CD4-positive, alpha-beta T cell (primary cell): Measurements from ENCODE around the gene FCHSD2. TPM values are rescaled to one million over a fixed set of nuclear protein-coding genes. Genes with fewer than 3 reads are reported as not detected.
A peak's percentile ranks its signal among the peaks of the same experiment; 100 is the strongest.

Experiments used
- ATAC-seq: fragments of 200-7000 bp; cut with Tn5 transposase; one replicate; pipeline ENCODE4 v1.10.0; 2022; ENCODE audit warnings: mild to moderate bottlenecking; ENCODE audit not compliant: poor library complexity
- CTCF ChIA-PET: fragments of 350-600 bp; sonication (Branson Sonifier 250); formaldehyde crosslinking; loops from one replicate; lab custom pipeline; 2021; ENCODE audit warnings: antibody characterized with exemption, inconsistent platforms; lab: Charles Lee
- POLR2A ChIA-PET: fragments of 350-600 bp; sonication (Branson Sonifier 250); formaldehyde crosslinking; loops from one replicate; lab custom pipeline; 2021; ENCODE audit warnings: antibody characterized with exemption, inconsistent platforms; lab: Charles Lee
- DNase-seq, 14 experiments: peaks; one replicate each; pipeline ENCODE4 v3.0.0-alpha.2; 2013 to 2020; ENCODE audit warnings: mixed read lengths in 2 of 14
- H3K27ac ChIP-seq, 2 donors: one replicate each; pipeline versions ENCODE4 v1.5.1 to v1.7.0; 2013; ENCODE audit warnings: low read length in 2 of 2, low read depth in 1 of 2, mild to moderate bottlenecking in 1 of 2
- H3K27me3 ChIP-seq, 2 experiments: 1 replicate in 1 of 2; 2 replicates in 1 of 2; pipeline versions ENCODE4 v1.6.1 to v1.7.0; 2013; ENCODE audit warnings: low read length in 2 of 2, control low read depth in 1 of 2, mild to moderate bottlenecking in 1 of 2, moderate library complexity in 1 of 2; ENCODE audit not compliant: insufficient read depth in 2 of 2, control insufficient read depth in 1 of 2
- H3K36me3 ChIP-seq: one replicate; pipeline ENCODE4 v1.6.1; 2013; ENCODE audit warnings: low read length, control low read depth; ENCODE audit not compliant: insufficient read depth
- H3K4me1 ChIP-seq: one replicate; pipeline ENCODE4 v1.6.1; 2013; ENCODE audit warnings: low read length, control low read depth; ENCODE audit not compliant: insufficient read depth
- H3K4me3 ChIP-seq: one replicate; pipeline ENCODE4 v1.5.1; 2013; ENCODE audit warnings: mild to moderate bottlenecking, low read length, moderate library complexity
- H3K9me3 ChIP-seq, 2 experiments: 1 replicate in 1 of 2; 2 replicates in 1 of 2; pipeline versions ENCODE4 v1.6.1 to v1.7.0; 2013; ENCODE audit warnings: low read length in 2 of 2, mild to moderate bottlenecking in 2 of 2, control low read depth in 1 of 2, moderate library complexity in 1 of 2; ENCODE audit not compliant: control insufficient read depth in 1 of 2, insufficient read depth in 1 of 2
- H3K27ac Mint-ChIP-seq: one replicate; pipeline ENCODE4 v1.8.0; 2020; ENCODE audit warnings: mixed read lengths
- H3K27me3 Mint-ChIP-seq: one replicate; pipeline ENCODE4 v1.8.0; 2021; ENCODE audit warnings: mixed read lengths
- H3K36me3 Mint-ChIP-seq: one replicate; pipeline ENCODE4 v1.8.0; 2021; ENCODE audit warnings: low read depth, mixed read lengths
- H3K4me1 Mint-ChIP-seq: one replicate; pipeline ENCODE4 v1.8.0; 2021; ENCODE audit warnings: low read depth, mixed read lengths
- H3K4me3 Mint-ChIP-seq: one replicate; pipeline ENCODE4 v1.8.0; 2020; ENCODE audit warnings: mild to moderate bottlenecking, mixed read lengths
- H3K9me3 Mint-ChIP-seq: one replicate; pipeline ENCODE4 v1.8.0; 2020; ENCODE audit warnings: mixed read lengths
- intact Hi-C, 2 experiments: fragments of 100-400 bp; cut with DNase I in 1 of 2; cut with micrococcal nuclease in 1 of 2; formaldehyde crosslinking; loops; one replicate each; pipeline versions ENCODE4 v1.15.1 to v1.9.0; 2023 to 2025; cut with DNase I, micrococcal nuclease
- total RNA-seq, 174 experiments: library from RNA in 2 of 174; stranded (reverse) in 2 of 174; gene quantifications; one replicate each; pipeline ENCODE4 v1.2.3 and lab custom pipeline; 2021 to 2026
- TF ChIP-seq, protein P1 (sequence below): fragments of 200-600 bp; IDR thresholded peaks from one replicate; pipeline ENCODE4 v1.8.0; 2022; ENCODE audit warnings: antibody characterized with exemption, mild to moderate bottlenecking

FCHSD2 gene
- total RNA-seq, 2 experiments from 2014 or later = 48.6 to 50.7 TPM

DNA sequence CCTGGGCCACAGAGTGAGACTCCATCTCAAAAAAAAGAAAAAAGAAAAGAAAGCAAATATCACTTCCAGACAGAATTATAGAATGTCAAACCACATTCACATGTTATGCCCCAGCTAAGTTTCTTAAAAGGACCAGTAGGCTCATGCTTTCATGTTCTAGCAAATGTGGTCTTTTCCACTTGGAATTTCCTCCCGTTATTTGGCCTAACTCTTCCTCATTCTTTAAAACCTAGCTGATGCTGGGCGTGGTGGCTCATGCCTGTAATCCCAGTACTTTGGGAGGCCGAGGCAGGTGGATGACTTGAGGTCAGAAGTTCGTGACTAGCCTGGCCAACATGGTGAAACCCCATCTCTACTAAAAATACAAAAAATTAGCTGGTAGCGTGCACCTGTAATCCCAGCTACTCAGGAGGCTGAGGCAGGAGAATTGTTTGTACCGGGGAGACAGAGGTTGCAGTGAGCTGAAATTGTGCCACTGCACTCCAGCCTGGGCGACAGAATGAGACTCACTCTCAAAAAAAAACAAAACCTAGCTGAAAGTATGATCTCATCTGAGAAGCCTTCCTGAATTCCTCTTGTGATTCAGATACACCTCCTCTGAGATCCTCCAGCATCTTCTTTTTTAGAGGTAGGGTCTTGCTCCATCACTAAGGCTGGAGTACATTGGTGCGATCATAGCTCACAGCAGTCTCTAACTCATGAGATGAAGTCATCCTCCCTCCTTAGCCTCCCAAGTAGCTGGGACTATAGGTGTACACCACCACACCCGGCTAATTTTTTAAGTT, 50.4 kb downstream of the FCHSD2 start:
- Mint-ChIP-seq H3K4me3 (no peak overlapping the region), H3K27ac (no peak overlapping the region), H3K27me3 (no peaks in the 10 kb centered on the region), H3K36me3 (peaks cover 25% of the 10 kb centered on the region), H3K9me3 (no peaks in the 10 kb centered on the region), H3K4me1 (peaks cover 40% of the 10 kb centered on the region)
- ChIA-PET CTCF (no interaction called here), POLR2A (no interaction called here)
- Histone ChIP-seq H3K36me3 (no peaks in the 10 kb centered on the region), H3K9me3 (no peaks in the 10 kb centered on the region), H3K27ac (no peak overlapping the region), H3K4me3 (no peak overlapping the region), H3K27me3 (no peaks in the 10 kb centered on the region), H3K4me1 (no peaks in the 10 kb centered on the region)
- TF ChIP-seq, protein P1, sequence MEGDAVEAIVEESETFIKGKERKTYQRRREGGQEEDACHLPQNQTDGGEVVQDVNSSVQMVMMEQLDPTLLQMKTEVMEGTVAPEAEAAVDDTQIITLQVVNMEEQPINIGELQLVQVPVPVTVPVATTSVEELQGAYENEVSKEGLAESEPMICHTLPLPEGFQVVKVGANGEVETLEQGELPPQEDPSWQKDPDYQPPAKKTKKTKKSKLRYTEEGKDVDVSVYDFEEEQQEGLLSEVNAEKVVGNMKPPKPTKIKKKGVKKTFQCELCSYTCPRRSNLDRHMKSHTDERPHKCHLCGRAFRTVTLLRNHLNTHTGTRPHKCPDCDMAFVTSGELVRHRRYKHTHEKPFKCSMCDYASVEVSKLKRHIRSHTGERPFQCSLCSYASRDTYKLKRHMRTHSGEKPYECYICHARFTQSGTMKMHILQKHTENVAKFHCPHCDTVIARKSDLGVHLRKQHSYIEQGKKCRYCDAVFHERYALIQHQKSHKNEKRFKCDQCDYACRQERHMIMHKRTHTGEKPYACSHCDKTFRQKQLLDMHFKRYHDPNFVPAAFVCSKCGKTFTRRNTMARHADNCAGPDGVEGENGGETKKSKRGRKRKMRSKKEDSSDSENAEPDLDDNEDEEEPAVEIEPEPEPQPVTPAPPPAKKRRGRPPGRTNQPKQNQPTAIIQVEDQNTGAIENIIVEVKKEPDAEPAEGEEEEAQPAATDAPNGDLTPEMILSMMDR = no peak
- DNase-seq (no peak), ATAC-seq (no peak)
- intact Hi-C loops = no loop called here

- no peak overlapping the region for H3K27ac ChIP-seq
- H3K36me3 Mint-ChIP-seq = peaks cover 40% of the 10 kb centered on the region
- H3K4me3 ChIP-seq = no peak overlapping the region
- no peaks in the 10 kb centered on the region for H3K27me3 Mint-ChIP-seq
- TF ChIP-seq, protein P1 = no peak
- no peak overlapping the region for H3K27ac Mint-ChIP-seq
- no peak overlapping the region for H3K4me3 Mint-ChIP-seq
- intact Hi-C loops = no loop called here
- ATAC-seq = no peak
- H3K9me3 ChIP-seq = no peaks in the 10 kb centered on the region
- no peaks in the 10 kb centered on the region for H3K9me3 Mint-ChIP-seq
- peak in 2 of 14 experiments; percentile 19 to 25 for DNase-seq
- no peaks in the 10 kb centered on the region for H3K4me1 ChIP-seq
- H3K27me3 ChIP-seq = no peaks in the 10 kb centered on the region
- POLR2A ChIA-PET = no interaction called here
- CTCF ChIA-PET = interaction anchor here (0.6 kb wide), 1 partner anchor 107 kb away, joined by 3 read pairs; no protein-coding TSS in a partner anchor
- peaks cover 34% of the 10 kb centered on the region for H3K4me1 Mint-ChIP-seq
- peaks cover 9% of the 10 kb centered on the region for H3K36me3 ChIP-seq
Measured at GRCh38 chr11:73087730-73088129, 54.4 kb downstream of the FCHSD2 start.

DNA sequence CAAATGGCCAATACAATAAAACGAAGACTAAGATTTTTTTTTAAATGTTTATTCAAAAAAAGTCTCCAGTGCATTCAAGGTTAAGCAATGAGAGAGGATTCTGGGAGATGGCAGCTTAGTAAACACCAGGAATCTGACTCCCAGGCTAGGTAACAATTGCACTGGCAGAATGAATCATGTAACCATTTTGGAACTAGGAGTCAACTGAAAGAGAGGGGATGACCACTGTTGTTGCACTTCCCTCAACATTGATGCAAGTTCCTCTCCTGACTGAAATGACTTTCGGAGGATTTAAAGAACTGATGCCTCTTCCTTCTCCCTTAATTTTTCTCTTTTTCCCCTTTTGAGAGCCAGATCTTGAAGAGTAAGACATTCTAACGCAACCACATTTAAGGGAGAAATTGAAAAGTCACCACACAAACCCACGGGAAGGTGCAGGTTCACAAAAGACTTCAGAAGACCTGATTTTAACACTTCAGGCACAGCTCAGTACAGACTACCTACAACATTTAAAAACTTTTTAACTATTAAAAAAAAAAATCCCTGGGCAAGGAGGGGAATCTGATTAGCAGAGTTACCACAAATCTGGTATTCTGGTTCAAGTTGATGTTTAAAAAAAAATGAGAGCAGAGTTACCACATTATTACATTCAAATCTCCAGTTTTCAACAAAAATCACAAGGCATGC, 56.8 kb downstream of the FCHSD2 start:
- Histone ChIP-seq H3K4me3 (no peak overlapping the region), H3K36me3 (peaks cover 9% of the 10 kb centered on the region), H3K27ac (no peak overlapping the region), H3K4me1 (no peaks in the 10 kb centered on the region), H3K9me3 (no peaks in the 10 kb centered on the region), H3K27me3 (no peaks in the 10 kb centered on the region)
- Mint-ChIP-seq H3K27ac (no peak overlapping the region), H3K27me3 (no peaks in the 10 kb centered on the region), H3K4me3 (no peak overlapping the region), H3K4me1 (peaks cover 29% of the 10 kb centered on the region), H3K9me3 (no peaks in the 10 kb centered on the region), H3K36me3 (peaks cover 41% of the 10 kb centered on the region)
- intact Hi-C loops = no loop called here
- ChIA-PET POLR2A (interaction anchor here (0.8 kb wide), 1 partner anchor 57 kb away, joined by 4 read pairs; the partner anchor contains the start of gene FCHSD2), CTCF (no interaction called here)
- TF ChIP-seq, protein P1 = no peak
- no peak for ATAC-seq
- peak in 2 of 14 experiments; percentile 38 to 40 for DNase-seq
